T-helper 1 cell treated with Interleukin-12 subunit alpha and Interleukin-12 subunit beta and Interleukin-4 antibody, amounts not matched to agents 30 μg/mL and 1 μg/mL, for 36 hours (primary cell): ENCODE data around the gene NOX5.

Source experiments
- H3K27ac Mint-ChIP-seq: one replicate; pipeline ENCODE4 v1.8.0; 2021; ENCODE audit warnings: mild to moderate bottlenecking, mixed read lengths
- H3K27me3 Mint-ChIP-seq: one replicate; pipeline ENCODE4 v1.8.0; 2021; ENCODE audit warnings: low read depth, mixed read lengths
- H3K36me3 Mint-ChIP-seq: one replicate; pipeline ENCODE4 v1.8.0; 2021; ENCODE audit warnings: low read depth, mixed read lengths
- H3K4me1 Mint-ChIP-seq: one replicate; pipeline ENCODE4 v1.8.0; 2021; ENCODE audit warnings: low read depth, mixed read lengths
- H3K4me3 Mint-ChIP-seq: one replicate; pipeline ENCODE4 v1.8.0; 2021; ENCODE audit warnings: mild to moderate bottlenecking, moderate library complexity, mixed read lengths
- H3K9me3 Mint-ChIP-seq: one replicate; pipeline ENCODE4 v1.8.0; 2021; ENCODE audit warnings: mixed read lengths

Gene NOX5

GRCh38 chr15:68986322-68986721, 28.2 kb upstream of the NOX5 start:
- no peaks in the 10 kb centered on the region for H3K9me3 Mint-ChIP-seq
- no peaks in the 10 kb centered on the region for H3K36me3 Mint-ChIP-seq
- H3K4me3 Mint-ChIP-seq: no peak overlapping the region
- no peak overlapping the region for H3K27ac Mint-ChIP-seq
- peaks cover 9% of the 10 kb centered on the region for H3K27me3 Mint-ChIP-seq
- no peaks in the 10 kb centered on the region for H3K4me1 Mint-ChIP-seq

GRCh38 chr15:68987120-68987519, 27.4 kb upstream of the NOX5 start:
- H3K4me1 Mint-ChIP-seq: no peaks in the 10 kb centered on the region
- H3K9me3 Mint-ChIP-seq: no peaks in the 10 kb centered on the region
- no peak overlapping the region for H3K27ac Mint-ChIP-seq
- peaks cover 9% of the 10 kb centered on the region for H3K27me3 Mint-ChIP-seq
- no peaks in the 10 kb centered on the region for H3K36me3 Mint-ChIP-seq
- no peak overlapping the region for H3K4me3 Mint-ChIP-seq

GRCh38 chr15:68987676-68988075, 26.8 kb upstream of the NOX5 start:
- H3K27me3 Mint-ChIP-seq: peaks cover 9% of the 10 kb centered on the region
- no peaks in the 10 kb centered on the region for H3K9me3 Mint-ChIP-seq
- H3K36me3 Mint-ChIP-seq: no peaks in the 10 kb centered on the region
- no peaks in the 10 kb centered on the region for H3K4me1 Mint-ChIP-seq
- no peak overlapping the region for H3K4me3 Mint-ChIP-seq
- H3K27ac Mint-ChIP-seq: no peak overlapping the region

GRCh38 chr15:68989541-68990230, 24.8 kb upstream of the NOX5 start:
- Mint-ChIP-seq H3K27me3 (peaks cover 9% of the 10 kb centered on the region), H3K9me3 (no peaks in the 10 kb centered on the region), H3K4me1 (no peaks in the 10 kb centered on the region), H3K36me3 (no peaks in the 10 kb centered on the region), H3K4me3 (no peak overlapping the region), H3K27ac (no peak overlapping the region)

- H3K36me3 Mint-ChIP-seq: no peaks in the 10 kb centered on the region
- no peak overlapping the region for H3K4me3 Mint-ChIP-seq
- no peaks in the 10 kb centered on the region for H3K9me3 Mint-ChIP-seq
- peaks cover 9% of the 10 kb centered on the region for H3K27me3 Mint-ChIP-seq
- no peak overlapping the region for H3K27ac Mint-ChIP-seq
- H3K4me1 Mint-ChIP-seq: no peaks in the 10 kb centered on the region
Measured at GRCh38 chr15:68990231-68990991, 24.1 kb upstream of the NOX5 start.

- no peaks in the 10 kb centered on the region for H3K36me3 Mint-ChIP-seq
- H3K27me3 Mint-ChIP-seq: peaks cover 9% of the 10 kb centered on the region
- H3K4me3 Mint-ChIP-seq: no peak overlapping the region
- H3K4me1 Mint-ChIP-seq: no peaks in the 10 kb centered on the region
- no peak overlapping the region for H3K27ac Mint-ChIP-seq
- H3K9me3 Mint-ChIP-seq: no peaks in the 10 kb centered on the region
Measured at GRCh38 chr15:68990992-68991500, 23.4 kb upstream of the NOX5 start.

- Mint-ChIP-seq H3K27ac (no peak overlapping the region), H3K4me1 (no peaks in the 10 kb centered on the region), H3K4me3 (no peak overlapping the region), H3K9me3 (no peaks in the 10 kb centered on the region), H3K36me3 (no peaks in the 10 kb centered on the region), H3K27me3 (peaks cover 9% of the 10 kb centered on the region)
Measured at GRCh38 chr15:68991723-68992122, 22.8 kb upstream of the NOX5 start.

GRCh38 chr15:68992696-68993095, 21.8 kb upstream of the NOX5 start:
- no peak overlapping the region for H3K27ac Mint-ChIP-seq

GRCh38 chr15:68993276-68993675, 21.2 kb upstream of the NOX5 start:
- Mint-ChIP-seq H3K27ac (no peak overlapping the region), H3K9me3 (no peaks in the 10 kb centered on the region), H3K4me1 (no peaks in the 10 kb centered on the region), H3K27me3 (peaks cover 2% of the 10 kb centered on the region), H3K36me3 (no peaks in the 10 kb centered on the region), H3K4me3 (no peak overlapping the region)

More at GRCh38 chr15:68992696-68993095, 21.8 kb upstream of the NOX5 start:
- H3K36me3 Mint-ChIP-seq: no peaks in the 10 kb centered on the region
- no peaks in the 10 kb centered on the region for H3K9me3 Mint-ChIP-seq
- no peak overlapping the region for H3K4me3 Mint-ChIP-seq
- no peaks in the 10 kb centered on the region for H3K4me1 Mint-ChIP-seq
- peaks cover 8% of the 10 kb centered on the region for H3K27me3 Mint-ChIP-seq

- Mint-ChIP-seq H3K36me3 (no peaks in the 10 kb centered on the region), H3K4me3 (no peak overlapping the region), H3K27me3 (no peaks in the 10 kb centered on the region), H3K27ac (no peak overlapping the region), H3K9me3 (no peaks in the 10 kb centered on the region), H3K4me1 (no peaks in the 10 kb centered on the region)
Measured at GRCh38 chr15:68994149-68994548, 20.3 kb upstream of the NOX5 start.

GRCh38 chr15:68994981-68995761, 19.3 kb upstream of the NOX5 start:
- Mint-ChIP-seq H3K9me3 (no peaks in the 10 kb centered on the region), H3K4me3 (no peak overlapping the region), H3K4me1 (no peaks in the 10 kb centered on the region), H3K27ac (no peak overlapping the region), H3K36me3 (no peaks in the 10 kb centered on the region), H3K27me3 (no peaks in the 10 kb centered on the region)

- Mint-ChIP-seq H3K4me3 (no peak overlapping the region), H3K36me3 (no peaks in the 10 kb centered on the region), H3K9me3 (no peaks in the 10 kb centered on the region), H3K4me1 (no peaks in the 10 kb centered on the region), H3K27ac (no peak overlapping the region), H3K27me3 (no peaks in the 10 kb centered on the region)
Measured at GRCh38 chr15:68997050-68997449, 17.4 kb upstream of the NOX5 start.

GRCh38 chr15:68997930-68998777, 16.3 kb upstream of the NOX5 start:
- Mint-ChIP-seq H3K4me1 (no peaks in the 10 kb centered on the region), H3K9me3 (no peaks in the 10 kb centered on the region), H3K27me3 (no peaks in the 10 kb centered on the region), H3K36me3 (no peaks in the 10 kb centered on the region), H3K27ac (no peak overlapping the region), H3K4me3 (no peak overlapping the region)

GRCh38 chr15:68999091-68999490, 15.4 kb upstream of the NOX5 start:
- Mint-ChIP-seq H3K27ac (no peak overlapping the region), H3K27me3 (peaks cover 4% of the 10 kb centered on the region), H3K4me1 (no peaks in the 10 kb centered on the region)

More at GRCh38 chr15:68999091-68999490, 15.4 kb upstream of the NOX5 start:
- Mint-ChIP-seq H3K4me3 (no peak overlapping the region), H3K36me3 (no peaks in the 10 kb centered on the region), H3K9me3 (no peaks in the 10 kb centered on the region)
